WTC11 (cell line): Measurements from ENCODE around the gene ICA1. TPM values are rescaled to one million over a fixed set of nuclear protein-coding genes. Genes with fewer than 3 reads are reported as not detected.
A peak's percentile ranks its signal among the peaks of the same experiment; 100 is the strongest.

ENCODE experiments used
- ATAC-seq: fragments of 200-7000 bp; cut with Tn5 transposase; 2 replicates; pipeline ENCODE4 v1.10.0; 2021; ENCODE audit warnings: mild to moderate bottlenecking, moderate library complexity
- CTCF ChIA-PET: fragments of 300-600 bp; sonication (Branson Sonifier 250); formaldehyde crosslinking; loops from one replicate; lab custom pipeline; 2021; ENCODE audit warnings: antibody characterized with exemption; lab: Charles Lee
- POLR2A ChIA-PET: fragments of 350-600 bp; sonication (Branson Sonifier 250); formaldehyde crosslinking; loops from one replicate; lab custom pipeline; 2021; ENCODE audit warnings: antibody characterized with exemption; lab: Charles Lee
- DNase-seq: peaks from one replicate; pipeline ENCODE4 v3.0.0; 2021; ENCODE audit warnings: low spot score
- H3K27ac Mint-ChIP-seq: 2 replicates; pipeline ENCODE4 v1.8.0; 2021; ENCODE audit warnings: mixed read lengths
- H3K27me3 Mint-ChIP-seq: 2 replicates; pipeline ENCODE4 v1.8.0; 2021; ENCODE audit warnings: low read depth, mild to moderate bottlenecking, moderate library complexity, mixed read lengths
- H3K36me3 Mint-ChIP-seq: 2 replicates; pipeline ENCODE4 v1.8.0; 2021; ENCODE audit warnings: mixed read lengths
- H3K4me1 Mint-ChIP-seq: 2 replicates; pipeline ENCODE4 v1.8.0; 2022; ENCODE audit warnings: mixed read lengths
- H3K4me3 Mint-ChIP-seq: 2 replicates; pipeline ENCODE4 v1.8.0; 2021; ENCODE audit warnings: mild to moderate bottlenecking, moderate library complexity, mixed read lengths
- H3K9me3 Mint-ChIP-seq: 2 replicates; pipeline ENCODE4 v1.8.0; 2021; ENCODE audit warnings: mixed read lengths
- EMX1 ChIP-seq: fragments of 250-450 bp; sonication (Bioruptor Pico); IDR thresholded peaks from 2 replicates; pipeline ENCODE4 v1.8.0; 2021; ENCODE audit warnings: mild to moderate bottlenecking
- FOXK1 ChIP-seq: sonication (generic); formaldehyde crosslinking; IDR thresholded peaks from 2 replicates; pipeline ENCODE4 v1.8.0; 2022; ENCODE audit warnings: mild to moderate bottlenecking, moderate library complexity, missing genetic modification reagents
- IRF2 ChIP-seq: sonication (generic); formaldehyde crosslinking; IDR thresholded peaks from 2 replicates; pipeline ENCODE4 v1.8.0; 2022; ENCODE audit warnings: low read depth, missing genetic modification reagents, borderline replicate concordance
- NFYB ChIP-seq: sonication (generic); formaldehyde crosslinking; conservative IDR thresholded peaks from 2 replicates; pipeline ENCODE4 v1.8.0; 2022; ENCODE audit warnings: low read depth, missing genetic modification reagents
- NR1H2 ChIP-seq: sonication (generic); formaldehyde crosslinking; IDR thresholded peaks from 2 replicates; pipeline ENCODE4 v1.9.0; 2021; ENCODE audit warnings: mild to moderate bottlenecking, moderate library complexity, missing genetic modification reagents
- NR3C1 ChIP-seq: sonication (generic); formaldehyde crosslinking; conservative IDR thresholded peaks from 2 replicates; pipeline ENCODE4 v1.8.1; 2023; ENCODE audit warnings: low read depth, mild to moderate bottlenecking, missing genetic modification reagents
- OVOL2 ChIP-seq: fragments of 250-450 bp; sonication (Bioruptor Pico); IDR thresholded peaks from 2 replicates; pipeline ENCODE4 v1.9.0; 2021; ENCODE audit warnings: mild to moderate bottlenecking, borderline replicate concordance
- RORB ChIP-seq: fragments of 250-450 bp; sonication (Bioruptor Pico); IDR thresholded peaks from 2 replicates; pipeline ENCODE4 v1.9.0; 2021; ENCODE audit warnings: mild to moderate bottlenecking
- ZNF232 ChIP-seq: sonication (generic); formaldehyde crosslinking; IDR thresholded peaks from 2 replicates; pipeline ENCODE4 v1.8.0; 2022; ENCODE audit warnings: mild to moderate bottlenecking, missing genetic modification reagents
- ZNF416 ChIP-seq: fragments of 250-450 bp; sonication (Bioruptor Pico); IDR thresholded peaks from 2 replicates; pipeline ENCODE4 v1.9.0; 2021; ENCODE audit warnings: mild to moderate bottlenecking, inconsistent platforms
- total RNA-seq: library from RNA; stranded (reverse); gene quantifications from 3 replicates; pipeline ENCODE4 v1.2.3, GENCODE V29; 2021
- TF ChIP-seq, protein P1 (sequence below): fragments of 250-450 bp; sonication (Bioruptor Pico); IDR thresholded peaks from 2 replicates; pipeline ENCODE4 v1.9.0; 2021; ENCODE audit warnings: moderate library complexity, mild to moderate bottlenecking, inconsistent platforms, borderline replicate concordance
- TF ChIP-seq, protein P2 (sequence below): sonication (generic); formaldehyde crosslinking; IDR thresholded peaks from 2 replicates; pipeline ENCODE4 v1.8.0; 2022; ENCODE audit warnings: mild to moderate bottlenecking, missing genetic modification reagents
- TF ChIP-seq, protein P3 (sequence below): sonication (generic); formaldehyde crosslinking; IDR thresholded peaks from 2 replicates; pipeline ENCODE4 v1.8.1; 2022; ENCODE audit warnings: low read depth, missing genetic modification reagents, borderline replicate concordance
- TF ChIP-seq, protein P4 (sequence below): sonication (generic); formaldehyde crosslinking; IDR thresholded peaks from 2 replicates; pipeline ENCODE4 v1.8.1; 2022; ENCODE audit warnings: low read depth, mild to moderate bottlenecking, moderate library complexity, missing genetic modification reagents, borderline replicate concordance
- TF ChIP-seq, protein P5 (sequence below): fragments of 250-450 bp; sonication (Bioruptor Pico); IDR thresholded peaks from 2 replicates; pipeline ENCODE4 v1.9.0; 2021; ENCODE audit warnings: mild to moderate bottlenecking, borderline replicate concordance
- TF ChIP-seq, protein P6 (sequence below): sonication (generic); formaldehyde crosslinking; IDR thresholded peaks from 2 replicates; pipeline ENCODE4 v1.8.1; 2023; ENCODE audit warnings: mild to moderate bottlenecking, missing genetic modification reagents, moderate library complexity
- TF ChIP-seq, protein P7 (sequence below): sonication (generic); formaldehyde crosslinking; IDR thresholded peaks from 2 replicates; pipeline ENCODE4 v1.8.1; 2023; ENCODE audit warnings: mild to moderate bottlenecking, missing genetic modification reagents
- TF ChIP-seq, protein P8 (sequence below): sonication (generic); formaldehyde crosslinking; IDR thresholded peaks from 2 replicates; pipeline ENCODE4 v1.8.0; 2022; ENCODE audit warnings: missing genetic modification reagents
- TF ChIP-seq, protein P9 (sequence below): fragments of 250-450 bp; sonication (Bioruptor Pico); IDR thresholded peaks from 2 replicates; pipeline ENCODE4 v1.9.0; 2021; ENCODE audit warnings: mild to moderate bottlenecking

Gene ICA1
- total RNA-seq, 1 experiment from 2014 or later = 31.2 TPM

DNA sequence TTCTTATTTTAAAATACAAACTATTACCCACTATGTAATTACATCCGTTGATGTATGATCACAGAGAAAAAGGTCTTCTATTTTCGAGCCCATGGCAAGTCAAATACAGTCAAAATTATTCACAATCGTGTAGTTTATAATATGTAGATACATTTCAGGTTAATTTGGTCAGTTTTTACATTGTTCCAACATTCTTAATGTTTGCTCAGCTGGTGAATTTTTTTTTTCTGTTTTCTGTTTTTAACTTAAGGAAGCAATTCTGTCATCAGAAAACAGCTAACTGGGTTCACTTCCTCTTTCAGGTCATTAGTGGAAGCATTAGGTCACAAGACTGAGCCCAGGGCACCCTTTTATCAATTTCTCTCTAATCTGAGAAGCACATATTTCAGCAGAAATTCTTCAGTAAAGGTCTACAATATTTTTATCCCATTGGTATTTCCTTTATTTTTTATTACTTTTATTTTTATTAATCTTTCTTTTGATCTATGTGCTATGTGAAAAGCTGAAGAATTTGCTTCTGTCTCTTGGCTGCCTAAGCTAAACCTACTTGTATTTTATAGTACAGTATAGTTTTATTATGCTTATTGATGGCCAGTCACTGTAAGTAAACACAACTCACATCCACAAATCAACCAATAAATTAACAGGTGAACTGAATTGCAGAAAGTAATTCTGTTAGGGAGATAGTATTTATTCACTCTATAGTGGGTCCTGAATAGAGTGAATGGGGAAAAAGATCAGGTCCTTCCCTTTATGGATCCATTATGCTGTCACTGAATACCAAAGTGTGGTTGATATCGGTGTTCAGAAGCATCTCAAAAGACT, 84.6 kb downstream of the ICA1 start:
- no peaks in the 10 kb centered on the region for H3K9me3 Mint-ChIP-seq
- no peak overlapping the region for H3K27ac Mint-ChIP-seq
- ChIA-PET CTCF (no interaction called here), POLR2A (no interaction called here)
- no peaks in the 10 kb centered on the region for H3K27me3 Mint-ChIP-seq
- H3K36me3 Mint-ChIP-seq = no peaks in the 10 kb centered on the region
- H3K4me1 Mint-ChIP-seq = peaks cover 41% of the 10 kb centered on the region
- no peak for TF ChIP-seq RORB (CRISPR knock-in tag)
- no peak for TF ChIP-seq NR1H2 (CRISPR knock-in tag)
- TF ChIP-seq, protein P1, sequence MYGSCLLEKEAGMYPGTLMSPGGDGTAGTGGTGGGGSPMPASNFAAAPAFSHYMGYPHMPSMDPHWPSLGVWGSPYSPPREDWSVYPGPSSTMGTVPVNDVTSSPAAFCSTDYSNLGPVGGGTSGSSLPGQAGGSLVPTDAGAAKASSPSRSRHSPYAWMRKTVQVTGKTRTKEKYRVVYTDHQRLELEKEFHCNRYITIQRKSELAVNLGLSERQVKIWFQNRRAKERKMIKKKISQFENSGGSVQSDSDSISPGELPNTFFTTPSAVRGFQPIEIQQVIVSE (CRISPR knock-in tag) = no peak
- TF ChIP-seq EMX1 = no peak
- TF ChIP-seq ZNF232 = no peak
- no peak for TF ChIP-seq NFYB
- TF ChIP-seq, protein P2, sequence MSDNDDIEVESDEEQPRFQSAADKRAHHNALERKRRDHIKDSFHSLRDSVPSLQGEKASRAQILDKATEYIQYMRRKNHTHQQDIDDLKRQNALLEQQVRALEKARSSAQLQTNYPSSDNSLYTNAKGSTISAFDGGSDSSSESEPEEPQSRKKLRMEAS (CRISPR knock-in tag) = no peak
- TF ChIP-seq, protein P3, sequence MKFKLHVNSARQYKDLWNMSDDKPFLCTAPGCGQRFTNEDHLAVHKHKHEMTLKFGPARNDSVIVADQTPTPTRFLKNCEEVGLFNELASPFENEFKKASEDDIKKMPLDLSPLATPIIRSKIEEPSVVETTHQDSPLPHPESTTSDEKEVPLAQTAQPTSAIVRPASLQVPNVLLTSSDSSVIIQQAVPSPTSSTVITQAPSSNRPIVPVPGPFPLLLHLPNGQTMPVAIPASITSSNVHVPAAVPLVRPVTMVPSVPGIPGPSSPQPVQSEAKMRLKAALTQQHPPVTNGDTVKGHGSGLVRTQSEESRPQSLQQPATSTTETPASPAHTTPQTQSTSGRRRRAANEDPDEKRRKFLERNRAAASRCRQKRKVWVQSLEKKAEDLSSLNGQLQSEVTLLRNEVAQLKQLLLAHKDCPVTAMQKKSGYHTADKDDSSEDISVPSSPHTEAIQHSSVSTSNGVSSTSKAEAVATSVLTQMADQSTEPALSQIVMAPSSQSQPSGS (CRISPR knock-in tag) = no peak
- TF ChIP-seq, protein P4, sequence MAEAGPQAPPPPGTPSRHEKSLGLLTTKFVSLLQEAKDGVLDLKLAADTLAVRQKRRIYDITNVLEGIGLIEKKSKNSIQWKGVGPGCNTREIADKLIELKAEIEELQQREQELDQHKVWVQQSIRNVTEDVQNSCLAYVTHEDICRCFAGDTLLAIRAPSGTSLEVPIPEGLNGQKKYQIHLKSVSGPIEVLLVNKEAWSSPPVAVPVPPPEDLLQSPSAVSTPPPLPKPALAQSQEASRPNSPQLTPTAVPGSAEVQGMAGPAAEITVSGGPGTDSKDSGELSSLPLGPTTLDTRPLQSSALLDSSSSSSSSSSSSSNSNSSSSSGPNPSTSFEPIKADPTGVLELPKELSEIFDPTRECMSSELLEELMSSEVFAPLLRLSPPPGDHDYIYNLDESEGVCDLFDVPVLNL (CRISPR knock-in tag) = no peak
- no peak for TF ChIP-seq OVOL2 (CRISPR knock-in tag)
- TF ChIP-seq, protein P5, sequence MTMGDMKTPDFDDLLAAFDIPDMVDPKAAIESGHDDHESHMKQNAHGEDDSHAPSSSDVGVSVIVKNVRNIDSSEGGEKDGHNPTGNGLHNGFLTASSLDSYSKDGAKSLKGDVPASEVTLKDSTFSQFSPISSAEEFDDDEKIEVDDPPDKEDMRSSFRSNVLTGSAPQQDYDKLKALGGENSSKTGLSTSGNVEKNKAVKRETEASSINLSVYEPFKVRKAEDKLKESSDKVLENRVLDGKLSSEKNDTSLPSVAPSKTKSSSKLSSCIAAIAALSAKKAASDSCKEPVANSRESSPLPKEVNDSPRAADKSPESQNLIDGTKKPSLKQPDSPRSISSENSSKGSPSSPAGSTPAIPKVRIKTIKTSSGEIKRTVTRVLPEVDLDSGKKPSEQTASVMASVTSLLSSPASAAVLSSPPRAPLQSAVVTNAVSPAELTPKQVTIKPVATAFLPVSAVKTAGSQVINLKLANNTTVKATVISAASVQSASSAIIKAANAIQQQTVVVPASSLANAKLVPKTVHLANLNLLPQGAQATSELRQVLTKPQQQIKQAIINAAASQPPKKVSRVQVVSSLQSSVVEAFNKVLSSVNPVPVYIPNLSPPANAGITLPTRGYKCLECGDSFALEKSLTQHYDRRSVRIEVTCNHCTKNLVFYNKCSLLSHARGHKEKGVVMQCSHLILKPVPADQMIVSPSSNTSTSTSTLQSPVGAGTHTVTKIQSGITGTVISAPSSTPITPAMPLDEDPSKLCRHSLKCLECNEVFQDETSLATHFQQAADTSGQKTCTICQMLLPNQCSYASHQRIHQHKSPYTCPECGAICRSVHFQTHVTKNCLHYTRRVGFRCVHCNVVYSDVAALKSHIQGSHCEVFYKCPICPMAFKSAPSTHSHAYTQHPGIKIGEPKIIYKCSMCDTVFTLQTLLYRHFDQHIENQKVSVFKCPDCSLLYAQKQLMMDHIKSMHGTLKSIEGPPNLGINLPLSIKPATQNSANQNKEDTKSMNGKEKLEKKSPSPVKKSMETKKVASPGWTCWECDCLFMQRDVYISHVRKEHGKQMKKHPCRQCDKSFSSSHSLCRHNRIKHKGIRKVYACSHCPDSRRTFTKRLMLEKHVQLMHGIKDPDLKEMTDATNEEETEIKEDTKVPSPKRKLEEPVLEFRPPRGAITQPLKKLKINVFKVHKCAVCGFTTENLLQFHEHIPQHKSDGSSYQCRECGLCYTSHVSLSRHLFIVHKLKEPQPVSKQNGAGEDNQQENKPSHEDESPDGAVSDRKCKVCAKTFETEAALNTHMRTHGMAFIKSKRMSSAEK (CRISPR knock-in tag) = no peak
- TF ChIP-seq, protein P6, sequence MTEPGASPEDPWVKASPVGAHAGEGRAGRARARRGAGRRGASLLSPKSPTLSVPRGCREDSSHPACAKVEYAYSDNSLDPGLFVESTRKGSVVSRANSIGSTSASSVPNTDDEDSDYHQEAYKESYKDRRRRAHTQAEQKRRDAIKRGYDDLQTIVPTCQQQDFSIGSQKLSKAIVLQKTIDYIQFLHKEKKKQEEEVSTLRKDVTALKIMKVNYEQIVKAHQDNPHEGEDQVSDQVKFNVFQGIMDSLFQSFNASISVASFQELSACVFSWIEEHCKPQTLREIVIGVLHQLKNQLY (CRISPR knock-in tag) = no peak
- DNase-seq = no peak
- no peak for ATAC-seq
- H3K4me3 Mint-ChIP-seq = no peak overlapping the region

DNA sequence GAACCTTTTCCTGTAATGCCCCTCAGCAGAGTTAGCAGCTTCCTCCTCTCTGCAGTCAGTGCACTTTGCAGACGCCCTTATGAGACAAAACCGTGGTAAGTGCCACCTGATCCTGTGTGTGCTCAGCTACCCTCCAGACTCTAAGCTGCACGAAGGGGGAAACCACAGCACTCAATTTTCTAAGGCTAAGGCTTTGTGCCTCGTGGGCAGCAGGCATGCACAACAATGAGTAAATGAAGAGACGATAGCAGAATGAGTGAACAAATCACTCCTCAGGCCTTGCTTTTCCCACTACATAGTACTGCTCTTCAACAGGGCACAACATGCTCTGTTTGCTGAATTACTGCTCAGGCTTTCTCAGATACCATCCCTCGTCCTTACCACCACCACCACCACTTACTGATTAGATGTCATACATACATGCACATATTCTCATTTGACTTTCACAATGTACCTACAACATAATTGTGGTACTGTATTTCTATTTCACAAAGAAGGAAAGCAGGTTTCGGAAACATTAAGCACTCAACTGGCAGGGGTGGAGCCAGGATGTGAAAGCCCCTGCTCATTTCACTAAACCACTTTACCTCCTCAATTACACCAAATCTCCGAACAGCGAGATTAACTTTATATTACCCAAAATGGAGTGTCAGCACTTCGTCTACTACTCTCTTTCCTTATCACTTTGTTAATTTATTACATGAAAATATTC, 85.4 kb downstream of the ICA1 start:
- Mint-ChIP-seq H3K36me3 (no peaks in the 10 kb centered on the region), H3K27ac (peak overlapping the region; percentile 24; the same call in 1 of the 2 replicates), H3K27me3 (no peaks in the 10 kb centered on the region), H3K4me3 (no peak overlapping the region), H3K9me3 (no peaks in the 10 kb centered on the region), H3K4me1 (peaks cover 41% of the 10 kb centered on the region)
- DNase-seq (no peak), ATAC-seq (peak; percentile 35)
- ChIA-PET CTCF (no interaction called here), POLR2A (no interaction called here)
- TF ChIP-seq FOXK1 (CRISPR knock-in tag) = no peak
- TF ChIP-seq, protein P7, sequence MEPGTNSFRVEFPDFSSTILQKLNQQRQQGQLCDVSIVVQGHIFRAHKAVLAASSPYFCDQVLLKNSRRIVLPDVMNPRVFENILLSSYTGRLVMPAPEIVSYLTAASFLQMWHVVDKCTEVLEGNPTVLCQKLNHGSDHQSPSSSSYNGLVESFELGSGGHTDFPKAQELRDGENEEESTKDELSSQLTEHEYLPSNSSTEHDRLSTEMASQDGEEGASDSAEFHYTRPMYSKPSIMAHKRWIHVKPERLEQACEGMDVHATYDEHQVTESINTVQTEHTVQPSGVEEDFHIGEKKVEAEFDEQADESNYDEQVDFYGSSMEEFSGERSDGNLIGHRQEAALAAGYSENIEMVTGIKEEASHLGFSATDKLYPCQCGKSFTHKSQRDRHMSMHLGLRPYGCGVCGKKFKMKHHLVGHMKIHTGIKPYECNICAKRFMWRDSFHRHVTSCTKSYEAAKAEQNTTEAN (CRISPR knock-in tag) = no peak
- TF ChIP-seq, protein P8, sequence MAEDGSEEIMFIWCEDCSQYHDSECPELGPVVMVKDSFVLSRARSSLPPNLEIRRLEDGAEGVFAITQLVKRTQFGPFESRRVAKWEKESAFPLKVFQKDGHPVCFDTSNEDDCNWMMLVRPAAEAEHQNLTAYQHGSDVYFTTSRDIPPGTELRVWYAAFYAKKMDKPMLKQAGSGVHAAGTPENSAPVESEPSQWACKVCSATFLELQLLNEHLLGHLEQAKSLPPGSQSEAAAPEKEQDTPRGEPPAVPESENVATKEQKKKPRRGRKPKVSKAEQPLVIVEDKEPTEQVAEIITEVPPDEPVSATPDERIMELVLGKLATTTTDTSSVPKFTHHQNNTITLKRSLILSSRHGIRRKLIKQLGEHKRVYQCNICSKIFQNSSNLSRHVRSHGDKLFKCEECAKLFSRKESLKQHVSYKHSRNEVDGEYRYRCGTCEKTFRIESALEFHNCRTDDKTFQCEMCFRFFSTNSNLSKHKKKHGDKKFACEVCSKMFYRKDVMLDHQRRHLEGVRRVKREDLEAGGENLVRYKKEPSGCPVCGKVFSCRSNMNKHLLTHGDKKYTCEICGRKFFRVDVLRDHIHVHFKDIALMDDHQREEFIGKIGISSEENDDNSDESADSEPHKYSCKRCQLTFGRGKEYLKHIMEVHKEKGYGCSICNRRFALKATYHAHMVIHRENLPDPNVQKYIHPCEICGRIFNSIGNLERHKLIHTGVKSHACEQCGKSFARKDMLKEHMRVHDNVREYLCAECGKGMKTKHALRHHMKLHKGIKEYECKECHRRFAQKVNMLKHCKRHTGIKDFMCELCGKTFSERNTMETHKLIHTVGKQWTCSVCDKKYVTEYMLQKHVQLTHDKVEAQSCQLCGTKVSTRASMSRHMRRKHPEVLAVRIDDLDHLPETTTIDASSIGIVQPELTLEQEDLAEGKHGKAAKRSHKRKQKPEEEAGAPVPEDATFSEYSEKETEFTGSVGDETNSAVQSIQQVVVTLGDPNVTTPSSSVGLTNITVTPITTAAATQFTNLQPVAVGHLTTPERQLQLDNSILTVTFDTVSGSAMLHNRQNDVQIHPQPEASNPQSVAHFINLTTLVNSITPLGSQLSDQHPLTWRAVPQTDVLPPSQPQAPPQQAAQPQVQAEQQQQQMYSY = no peak
- no peak for TF ChIP-seq NR3C1 (CRISPR knock-in tag)
- TF ChIP-seq IRF2 (CRISPR knock-in tag) = no peak
- no peak for TF ChIP-seq ZNF416 (CRISPR knock-in tag)
- TF ChIP-seq, protein P9, sequence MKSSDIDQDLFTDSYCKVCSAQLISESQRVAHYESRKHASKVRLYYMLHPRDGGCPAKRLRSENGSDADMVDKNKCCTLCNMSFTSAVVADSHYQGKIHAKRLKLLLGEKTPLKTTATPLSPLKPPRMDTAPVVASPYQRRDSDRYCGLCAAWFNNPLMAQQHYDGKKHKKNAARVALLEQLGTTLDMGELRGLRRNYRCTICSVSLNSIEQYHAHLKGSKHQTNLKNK (CRISPR knock-in tag) = no peak
